Measurements from ENCODE around the gene TMEM183A.

TMEM183A gene

GRCh38 chr1:203072002-203072602 lies 64.9 kb downstream of the TMEM183A start:
- no peak for DNase-seq (ENCODE audit: low read depth in 2 of 2)

- DNase-seq (ENCODE audit: low read depth in 2 of 2): no peak
Measured at GRCh38 chr1:203072911-203073310, 65.7 kb downstream of the TMEM183A start.

- DNase-seq (ENCODE audit: low read depth in 2 of 2): no peak
Measured at GRCh38 chr1:203073469-203073868, 66.3 kb downstream of the TMEM183A start.
